HFF-Myc (cell line): ENCODE results near the gene TIGD1.

ENCODE experiments used
- DNase-seq: peaks from one replicate; pipeline ENCODE4 v3.0.0-alpha.2; 2011; ENCODE audit warnings: low read depth; ENCODE audit errors: extremely low read depth
- H3K4me3 ChIP-seq: replicated peaks from 2 replicates; pipeline ENCODE4 v1.5.1; 2011; ENCODE audit warnings: low read depth, mild to moderate bottlenecking, control low read depth, low read length
- TF ChIP-seq, protein P1 (sequence below): IDR thresholded peaks from 2 replicates; pipeline ENCODE4 v1.5.1; 2012; ENCODE audit warnings: mild to moderate bottlenecking, low read depth, low read length, control low read depth; ENCODE audit errors: missing control alignments

Gene TIGD1

DNA sequence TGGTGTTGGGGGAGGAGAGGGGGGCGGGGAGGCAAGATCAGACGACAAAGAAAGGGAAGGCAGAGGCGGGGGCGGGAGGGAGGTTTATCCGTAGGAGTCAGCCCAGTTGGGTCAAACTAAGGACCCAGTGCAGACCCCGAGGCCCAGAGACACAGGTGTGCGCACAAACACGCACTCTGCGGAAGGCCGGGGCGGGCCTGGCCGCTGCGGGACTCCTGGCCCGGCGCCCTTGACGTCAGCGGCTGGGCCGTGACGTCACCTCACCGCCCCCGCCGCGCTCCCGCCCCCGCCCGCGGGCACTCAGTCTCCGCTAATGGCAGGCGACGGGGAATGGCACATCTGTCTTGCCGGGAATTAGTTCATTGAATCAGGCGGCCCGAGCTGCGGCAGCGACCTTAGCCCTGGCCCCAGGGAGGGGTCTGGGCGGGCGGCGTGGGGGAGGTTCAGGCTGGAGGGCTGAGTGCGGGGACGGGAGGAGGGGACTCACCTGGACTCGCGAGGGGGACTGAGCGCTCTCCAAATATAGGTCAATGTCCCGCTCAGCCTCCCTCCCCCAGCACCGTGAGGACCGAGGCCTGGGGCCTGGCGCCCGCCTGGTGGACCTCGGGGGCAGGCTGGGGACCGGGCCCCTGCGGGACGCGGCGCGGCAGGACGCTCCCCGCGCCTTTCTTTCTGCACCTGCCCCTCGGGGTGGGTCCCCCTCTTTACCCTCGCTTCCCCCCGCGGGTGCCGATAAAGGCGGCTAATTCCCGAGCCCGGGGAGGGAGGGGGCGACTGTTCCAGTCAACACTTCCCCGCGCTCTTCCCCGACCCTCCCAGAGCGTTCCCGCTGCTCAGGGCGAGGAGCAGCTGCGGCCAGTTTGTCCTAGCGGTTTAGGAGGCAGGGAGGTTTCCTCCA, 47.2 kb downstream of the TIGD1 start:
- TF ChIP-seq, protein P1, sequence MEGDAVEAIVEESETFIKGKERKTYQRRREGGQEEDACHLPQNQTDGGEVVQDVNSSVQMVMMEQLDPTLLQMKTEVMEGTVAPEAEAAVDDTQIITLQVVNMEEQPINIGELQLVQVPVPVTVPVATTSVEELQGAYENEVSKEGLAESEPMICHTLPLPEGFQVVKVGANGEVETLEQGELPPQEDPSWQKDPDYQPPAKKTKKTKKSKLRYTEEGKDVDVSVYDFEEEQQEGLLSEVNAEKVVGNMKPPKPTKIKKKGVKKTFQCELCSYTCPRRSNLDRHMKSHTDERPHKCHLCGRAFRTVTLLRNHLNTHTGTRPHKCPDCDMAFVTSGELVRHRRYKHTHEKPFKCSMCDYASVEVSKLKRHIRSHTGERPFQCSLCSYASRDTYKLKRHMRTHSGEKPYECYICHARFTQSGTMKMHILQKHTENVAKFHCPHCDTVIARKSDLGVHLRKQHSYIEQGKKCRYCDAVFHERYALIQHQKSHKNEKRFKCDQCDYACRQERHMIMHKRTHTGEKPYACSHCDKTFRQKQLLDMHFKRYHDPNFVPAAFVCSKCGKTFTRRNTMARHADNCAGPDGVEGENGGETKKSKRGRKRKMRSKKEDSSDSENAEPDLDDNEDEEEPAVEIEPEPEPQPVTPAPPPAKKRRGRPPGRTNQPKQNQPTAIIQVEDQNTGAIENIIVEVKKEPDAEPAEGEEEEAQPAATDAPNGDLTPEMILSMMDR, result no peak
- DNase-seq, result no peak
- H3K4me3 ChIP-seq, result no peak overlapping the region

DNA sequence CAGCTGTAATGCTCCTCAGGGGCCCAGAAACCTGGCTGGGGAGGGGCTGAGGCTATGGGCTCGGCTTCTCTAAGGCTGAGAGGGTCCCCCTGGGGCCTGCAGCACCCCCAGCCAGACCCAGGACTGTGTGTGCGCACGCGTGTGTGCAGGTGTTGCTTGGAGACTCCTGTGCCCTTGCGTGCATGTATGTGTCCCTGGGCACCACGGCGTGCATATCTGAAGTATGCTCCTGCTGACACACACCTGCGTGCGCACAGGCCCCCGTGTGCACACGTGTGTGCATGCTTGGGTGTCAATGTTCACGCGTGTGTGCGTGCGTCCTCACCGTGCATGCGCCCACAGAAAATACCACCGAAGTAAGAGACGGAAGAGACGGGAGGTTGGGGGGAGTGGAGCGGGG, 47.8 kb downstream of the TIGD1 start:
- H3K4me3 ChIP-seq, result no peak overlapping the region
- DNase-seq, result no peak
- TF ChIP-seq, protein P1, result no peak

DNA sequence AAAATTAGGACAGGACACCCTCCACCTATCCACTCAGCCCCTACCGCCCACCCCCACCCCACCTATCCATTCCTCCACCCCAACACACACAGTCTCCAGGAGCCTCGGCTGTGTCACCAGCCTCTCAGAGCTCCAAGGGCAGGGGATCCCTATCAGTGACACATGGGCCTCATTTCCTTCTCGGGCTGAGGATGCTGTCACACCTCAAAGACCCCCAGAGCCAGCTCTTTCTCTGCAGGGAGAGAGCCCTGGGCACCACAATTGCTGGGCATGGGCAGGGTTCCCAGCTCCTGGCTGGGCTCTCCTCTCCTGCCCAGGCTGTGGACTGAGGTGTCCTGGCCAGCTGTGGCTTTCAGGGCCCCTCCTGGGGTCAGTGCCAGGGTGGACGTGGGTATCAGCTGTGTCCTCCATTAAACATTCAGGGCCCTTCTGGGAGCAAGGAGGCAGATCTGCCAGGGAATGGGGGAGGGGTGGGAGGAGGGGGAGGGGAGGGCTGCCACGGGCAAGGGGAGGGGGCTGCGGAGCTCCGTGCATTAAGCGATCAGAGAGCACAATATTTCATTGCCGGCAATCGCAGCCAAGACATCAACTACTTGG, 48.5 kb downstream of the TIGD1 start:
- no peak for DNase-seq
- H3K4me3 ChIP-seq, result no peak overlapping the region
- TF ChIP-seq, protein P1, result no peak

DNA sequence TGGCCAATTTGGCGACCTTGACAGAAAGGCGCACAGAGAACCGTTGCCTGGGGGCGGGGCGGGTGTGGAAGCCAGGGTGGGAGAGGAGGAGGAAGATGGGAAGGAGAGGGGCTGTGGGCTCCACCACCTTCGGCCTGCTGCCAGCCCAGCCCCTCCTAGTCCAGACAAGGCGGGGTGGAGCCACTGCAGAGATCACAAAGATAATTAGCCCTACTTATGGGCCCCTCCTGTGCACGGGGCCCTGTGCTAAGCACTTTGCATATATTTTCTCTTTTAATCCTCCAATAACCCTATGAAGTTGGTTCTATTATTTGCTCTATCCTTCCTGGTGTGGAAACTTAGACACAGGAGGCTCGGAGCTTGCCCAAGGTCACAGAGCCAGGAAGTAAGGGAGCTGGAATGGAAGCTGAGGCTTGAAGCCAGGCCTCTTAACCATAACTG, 49.0 kb downstream of the TIGD1 start:
- no peak for DNase-seq
- TF ChIP-seq, protein P1, result no peak
- H3K4me3 ChIP-seq, result no peak overlapping the region

DNA sequence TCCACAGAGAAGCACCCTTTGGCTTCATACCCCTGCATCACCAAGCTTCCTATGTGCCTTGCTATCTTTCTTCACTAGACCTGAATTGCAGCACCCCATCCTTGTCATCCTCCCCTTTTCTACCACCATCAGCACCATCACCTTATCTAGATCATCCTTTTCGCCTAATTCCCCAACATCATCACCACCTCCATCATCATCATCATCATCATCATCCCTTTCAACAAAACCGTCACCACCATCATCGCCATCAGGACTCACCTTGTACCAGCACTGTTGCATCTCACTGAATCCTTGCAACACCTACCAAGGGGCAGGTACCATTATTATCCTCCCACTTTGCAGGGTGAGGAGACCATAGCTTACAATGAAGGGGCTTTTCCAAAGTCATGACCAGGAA, 51.9 kb downstream of the TIGD1 start:
- DNase-seq, result no peak
- no peak overlapping the region for H3K4me3 ChIP-seq
- TF ChIP-seq, protein P1, result no peak
